ENCODE data around the gene RTRAF.

Gene RTRAF

DNA sequence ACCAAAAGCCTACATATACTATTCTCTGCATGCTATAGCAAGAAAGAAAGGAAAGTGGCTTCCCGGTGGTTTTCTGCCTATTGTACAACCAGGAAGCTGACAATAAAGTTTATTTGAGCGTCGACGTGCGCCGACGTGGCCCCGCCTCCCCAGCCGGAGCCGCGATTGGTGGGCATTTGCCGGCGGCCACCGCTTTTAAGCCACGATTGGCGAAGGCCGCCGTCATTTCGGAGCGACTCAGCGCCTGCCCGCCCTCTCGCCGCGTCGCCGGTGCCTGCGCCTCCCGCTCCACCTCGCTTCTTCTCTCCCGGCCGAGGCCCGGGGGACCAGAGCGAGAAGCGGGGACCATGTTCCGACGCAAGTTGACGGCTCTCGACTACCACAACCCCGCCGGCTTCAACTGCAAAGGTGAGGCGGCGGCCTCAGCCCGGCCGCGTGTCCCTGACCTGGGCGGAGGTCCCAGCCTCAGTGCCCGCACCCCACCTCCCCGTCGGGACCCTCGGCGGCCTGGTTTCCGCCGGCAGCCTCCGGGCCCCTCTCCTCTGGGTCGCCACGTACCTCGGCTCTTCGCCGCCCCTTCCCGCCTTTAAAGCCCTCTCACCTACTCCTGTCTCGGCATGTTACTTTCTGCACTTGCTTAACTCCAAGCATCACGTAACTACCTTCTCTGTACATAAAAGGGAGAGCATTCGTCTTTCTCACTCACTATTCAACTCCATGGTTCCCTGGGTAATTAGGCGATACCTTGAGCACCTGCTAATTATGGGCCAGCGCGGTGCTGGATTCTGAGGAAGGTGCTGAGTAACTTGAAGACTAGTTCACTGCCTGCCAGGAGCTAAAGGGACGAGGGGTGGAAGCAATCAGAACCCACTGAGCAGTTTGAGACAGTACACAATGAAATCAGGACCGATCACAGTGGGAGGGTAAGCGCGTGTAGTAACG lies at the start of gene RTRAF:
TSS of gene RTRAF (plus strand) at position 254 of the 942 bp plus-strand sequence. CDS start at position 348, 94 bp downstream.
- DNase-seq = peak; percentile 94

DNA sequence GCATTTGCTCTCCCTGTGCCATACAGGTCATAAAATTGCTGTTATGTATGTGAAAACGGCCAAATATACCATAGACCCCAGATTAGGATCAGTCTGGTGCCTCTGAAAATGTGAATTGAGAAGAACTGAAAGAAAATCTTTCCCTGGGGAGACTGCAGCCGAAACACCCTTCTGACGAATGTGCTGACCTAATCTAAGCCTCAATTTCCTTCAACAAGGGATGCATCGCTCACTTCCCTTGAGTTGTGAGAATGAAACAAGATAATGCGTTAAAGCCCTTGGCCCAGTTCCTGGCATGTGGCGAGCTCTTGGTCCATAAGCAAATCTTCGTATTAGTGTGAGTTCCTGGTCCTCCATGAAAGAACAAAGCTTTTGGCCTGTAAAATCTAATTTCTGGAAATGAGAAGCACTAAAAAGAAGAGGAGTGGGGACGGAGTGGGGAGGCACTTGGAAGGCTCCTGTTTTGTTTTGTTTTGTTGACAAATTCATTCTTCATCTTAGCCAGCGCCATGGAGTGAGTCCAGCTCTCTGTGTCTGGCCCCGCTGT lies 49.5 kb upstream of the RTRAF start:
- DNase-seq = no peak

DNA sequence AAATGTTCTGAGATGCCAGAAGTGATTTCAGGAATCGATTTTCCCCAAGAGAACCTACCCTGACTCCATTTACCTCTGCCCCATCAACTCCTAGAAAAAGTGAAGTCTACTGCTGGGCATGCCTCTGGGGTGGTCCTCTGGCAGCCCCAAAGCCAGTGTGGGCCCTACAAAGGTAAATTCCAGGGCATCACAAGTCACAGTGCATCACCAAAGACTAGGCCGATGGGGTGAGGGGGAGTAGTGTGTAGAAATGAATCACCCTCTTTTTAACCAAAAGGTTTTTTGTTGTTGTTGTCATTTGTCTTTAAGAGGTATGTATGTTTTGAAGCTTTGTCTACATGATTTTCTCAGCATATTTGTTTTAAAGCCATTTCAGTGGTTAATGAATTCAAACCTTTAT lies 46.4 kb upstream of the RTRAF start:
- DNase-seq = no peak

DNA sequence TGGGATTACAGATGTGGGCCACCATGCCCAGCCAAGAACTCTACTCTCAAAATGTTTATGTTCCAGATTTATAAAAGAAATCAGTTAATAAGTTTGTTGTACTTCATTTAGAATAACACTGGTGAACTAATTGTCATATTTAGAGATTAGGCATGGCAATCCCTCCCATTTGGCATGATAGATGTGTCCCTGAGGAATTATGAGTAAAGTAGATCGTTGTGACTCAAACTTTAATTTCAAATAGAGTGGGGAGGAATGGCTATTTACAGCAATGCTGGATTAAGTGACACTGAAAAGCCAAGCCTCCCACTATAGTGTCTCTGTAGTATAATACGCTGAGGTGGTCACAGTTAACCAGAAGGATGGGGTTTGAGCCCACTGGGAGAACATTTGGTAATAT lies 39.3 kb upstream of the RTRAF start:
- DNase-seq = no peak

DNA sequence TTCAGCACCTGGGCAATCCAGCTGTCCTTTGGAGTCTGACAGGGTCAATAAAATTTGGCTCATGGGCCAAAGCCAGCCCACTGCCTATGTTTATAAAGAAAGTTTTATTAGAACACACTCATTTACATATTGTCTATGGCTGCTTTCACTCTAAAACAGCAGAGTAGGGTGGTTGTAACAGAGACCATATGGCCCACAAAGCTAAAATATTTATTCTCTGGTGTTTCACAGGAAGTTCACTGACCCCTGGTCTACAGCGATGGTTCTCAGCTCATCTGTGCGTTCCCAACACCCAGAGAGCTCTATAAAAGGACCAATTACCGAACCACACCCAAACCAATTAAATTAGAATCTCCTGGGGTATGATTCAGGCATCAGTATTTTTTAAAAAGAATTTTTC lies 37.7 kb upstream of the RTRAF start:
- DNase-seq = no peak

DNA sequence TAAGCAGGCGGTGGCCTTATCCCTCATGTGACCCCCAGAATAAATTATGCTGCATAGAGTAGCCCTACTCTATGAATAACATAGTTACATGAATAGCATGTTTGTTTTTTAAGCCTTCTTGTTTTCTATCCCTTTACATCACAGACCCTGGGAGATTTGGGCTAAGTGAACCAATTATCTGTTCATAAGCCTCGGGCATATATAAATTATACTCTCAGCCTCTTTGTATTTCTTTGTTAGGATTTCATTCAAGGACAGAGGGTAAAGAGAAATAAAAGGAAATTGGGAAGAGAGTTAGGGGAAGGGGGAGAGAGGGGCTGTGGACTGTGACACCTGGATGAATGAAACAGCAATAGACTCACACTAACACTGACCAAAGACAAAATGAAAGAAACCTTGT lies 35.3 kb upstream of the RTRAF start:
- DNase-seq = no peak

DNA sequence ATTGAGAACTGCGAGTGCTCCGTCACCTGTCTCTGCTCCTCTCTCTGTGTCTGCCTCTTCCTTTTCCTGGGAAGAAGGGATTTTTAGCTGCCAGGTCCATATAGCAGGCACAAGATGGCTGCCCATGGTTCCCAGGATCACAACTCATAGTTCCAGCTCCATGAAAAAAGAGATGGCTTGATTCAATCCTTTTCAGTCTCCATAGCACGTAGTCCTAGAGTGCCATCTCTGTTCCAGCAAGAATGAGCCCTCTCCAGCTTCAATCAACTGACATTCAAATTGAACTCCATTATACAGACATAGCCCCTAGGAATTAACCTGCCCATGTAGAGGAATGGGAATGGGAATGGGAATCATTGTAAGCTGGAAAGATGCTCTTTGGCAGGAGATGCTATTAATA lies 34.7 kb upstream of the RTRAF start:
- DNase-seq = no peak

DNA sequence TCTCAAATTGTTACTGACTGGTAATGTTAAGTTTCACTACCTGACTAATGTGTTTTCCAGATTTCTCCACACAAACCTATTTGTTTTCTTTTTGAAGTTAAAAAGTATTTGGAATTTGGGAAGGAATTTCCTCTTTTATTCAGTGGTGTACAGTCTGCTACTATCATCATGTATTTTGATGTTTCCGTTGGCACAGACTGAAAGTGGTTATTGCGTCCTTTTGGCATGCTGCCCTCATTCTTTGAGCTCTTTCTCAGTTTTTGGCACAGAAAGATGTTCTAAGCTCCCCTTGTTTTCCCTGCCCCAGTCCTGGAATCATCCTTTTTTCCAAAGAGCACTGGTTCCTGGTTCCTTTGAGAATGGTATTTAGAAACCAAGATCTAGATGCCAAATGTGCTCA lies 31.4 kb upstream of the RTRAF start:
- no peak for DNase-seq

DNA sequence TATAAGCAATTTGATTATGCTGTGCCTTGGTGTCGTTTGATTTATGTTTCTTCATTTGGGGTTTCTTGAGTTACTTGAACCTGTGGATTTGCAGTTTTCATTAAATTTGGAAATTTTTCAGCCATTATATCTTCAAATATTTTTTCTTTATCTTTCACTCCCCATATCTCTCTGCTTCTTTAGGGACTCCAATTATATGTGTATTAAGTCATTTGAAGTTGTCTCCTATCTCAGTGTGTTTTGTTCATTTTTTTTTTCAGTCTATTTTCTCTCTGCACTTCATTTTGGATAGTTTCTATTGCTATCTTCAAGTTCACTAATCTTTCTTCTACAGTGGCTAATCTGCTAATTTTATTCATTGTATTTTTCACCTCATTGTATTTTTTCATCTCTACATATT lies 29.4 kb upstream of the RTRAF start:
- DNase-seq = no peak

DNA sequence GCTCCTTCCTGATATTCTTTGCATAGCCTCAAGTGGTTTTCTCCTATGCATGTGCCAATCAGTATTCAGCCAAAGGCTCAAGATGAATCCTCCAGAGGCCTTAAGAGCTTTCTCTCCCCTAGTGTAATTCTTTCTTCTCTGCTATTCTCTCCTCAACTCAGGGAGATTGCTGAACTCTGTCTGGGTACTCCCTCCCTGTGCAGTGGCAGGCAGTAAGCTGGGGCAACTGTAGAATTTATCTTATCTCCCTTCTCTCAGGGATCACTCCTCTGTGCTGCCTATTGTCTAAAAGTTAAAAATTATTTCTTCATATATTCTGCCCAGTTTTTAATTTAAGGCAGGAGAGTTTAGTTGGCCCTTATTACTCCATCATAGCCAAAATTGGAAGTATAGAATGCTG lies 28.5 kb upstream of the RTRAF start:
- DNase-seq = no peak

DNA sequence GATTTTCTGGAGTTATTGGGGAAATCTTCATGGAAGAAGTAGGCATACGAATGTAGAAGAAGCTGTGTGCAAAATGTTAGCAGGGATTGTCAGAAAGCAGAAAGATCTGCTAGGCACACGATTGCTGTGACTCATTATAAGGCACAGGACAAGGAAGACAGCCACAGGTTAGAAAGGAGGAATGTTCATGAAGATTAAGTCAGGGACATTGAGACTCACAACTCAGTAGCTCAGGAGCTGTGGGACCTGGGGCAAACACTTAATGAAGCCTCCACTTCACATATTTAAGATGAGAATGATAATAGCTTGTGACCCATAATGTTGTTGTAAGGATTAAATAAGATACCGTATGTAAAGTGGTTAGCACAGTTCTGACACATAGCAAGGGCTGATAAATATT lies 26.6 kb upstream of the RTRAF start:
- no peak for DNase-seq

DNA sequence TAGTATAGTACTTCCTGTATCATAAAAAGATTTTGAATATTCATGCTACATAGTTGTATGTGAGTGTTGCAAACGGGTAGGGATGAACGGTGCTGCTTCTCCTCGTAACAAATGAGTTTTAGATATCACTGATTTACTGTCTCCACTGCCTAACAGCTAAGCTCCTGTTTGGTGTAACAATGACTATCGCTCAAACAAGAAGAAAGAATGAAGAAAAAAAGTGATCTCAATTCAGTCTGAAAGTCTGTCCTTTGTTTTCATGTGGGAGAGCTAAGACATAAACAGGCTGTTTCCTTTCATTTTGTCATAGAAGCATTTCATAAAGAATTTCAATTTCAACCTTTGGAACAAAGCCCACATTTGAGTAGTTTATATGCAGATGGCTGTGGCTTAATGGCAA lies 26.1 kb upstream of the RTRAF start:
- no peak for DNase-seq

DNA sequence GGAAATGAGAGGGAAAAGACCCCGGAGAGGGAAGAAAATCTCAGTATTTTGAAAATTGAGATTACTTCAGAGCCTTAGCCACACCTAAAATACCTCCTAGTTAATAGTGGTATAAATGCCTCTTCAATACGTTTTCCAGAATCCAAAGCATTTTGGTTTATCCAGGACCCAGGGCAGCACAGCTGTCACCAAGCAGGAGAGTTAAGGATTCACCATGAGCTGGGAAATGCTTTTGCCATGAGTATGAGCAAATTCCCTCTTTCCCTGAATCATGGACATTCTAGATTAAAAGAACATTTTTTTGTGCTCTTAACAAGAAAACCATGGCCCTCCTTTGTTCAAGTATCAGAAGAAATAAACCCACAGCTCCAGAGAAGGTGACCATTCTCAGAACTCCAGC lies 21.8 kb upstream of the RTRAF start:
- DNase-seq = no peak

DNA sequence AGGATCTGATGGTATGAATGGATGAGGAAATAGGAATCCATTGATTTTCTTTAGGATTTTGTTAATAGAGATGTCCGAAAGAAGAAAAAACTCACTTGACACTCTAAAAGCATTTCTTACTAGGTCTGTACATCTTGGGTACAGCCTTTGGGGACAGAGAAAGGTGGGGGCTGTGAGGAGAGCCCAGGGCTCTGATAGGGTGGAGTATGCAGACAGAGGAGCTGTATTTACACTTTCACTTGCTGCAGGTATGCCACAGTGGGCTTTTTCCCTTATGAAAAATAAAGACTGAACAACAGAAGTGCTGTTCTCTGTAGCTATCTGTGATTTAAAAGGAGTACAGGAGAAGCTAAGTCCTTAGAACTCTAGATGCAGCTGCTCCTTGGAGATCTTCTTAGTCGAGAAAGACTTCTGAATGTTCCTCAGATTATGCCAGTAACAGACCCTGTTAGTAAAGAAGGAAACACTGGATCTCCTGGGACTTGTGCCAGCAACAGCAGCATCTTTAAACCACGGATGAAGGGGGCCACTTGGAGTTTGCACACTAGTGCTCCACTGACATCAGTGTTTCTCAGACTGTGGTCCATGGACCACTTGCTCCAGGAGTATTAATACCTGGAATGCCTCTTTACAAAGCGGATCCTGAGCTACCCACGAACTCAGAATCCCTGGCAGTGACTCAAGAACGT lies 19.4 kb upstream of the RTRAF start:
- DNase-seq = no peak

DNA sequence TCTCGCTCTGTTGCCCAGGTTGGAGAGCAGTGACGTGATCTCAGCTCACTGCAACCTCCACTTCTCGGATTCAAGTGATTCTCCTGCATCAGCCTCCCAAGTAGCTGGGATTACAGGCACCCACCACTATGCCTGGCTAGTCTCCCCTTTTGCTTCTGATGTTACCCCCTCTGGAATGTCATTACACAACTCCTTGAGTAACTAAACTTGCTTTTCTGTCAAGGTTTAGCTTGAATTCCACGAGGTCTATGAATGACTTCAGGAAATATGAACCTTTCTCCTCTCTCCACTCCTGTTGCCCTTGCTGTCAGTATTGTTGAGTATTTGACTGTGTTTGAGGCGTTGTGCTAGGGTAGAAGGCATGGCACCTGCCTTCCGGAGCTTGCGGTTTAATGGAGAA lies 16.8 kb upstream of the RTRAF start:
- DNase-seq = no peak

DNA sequence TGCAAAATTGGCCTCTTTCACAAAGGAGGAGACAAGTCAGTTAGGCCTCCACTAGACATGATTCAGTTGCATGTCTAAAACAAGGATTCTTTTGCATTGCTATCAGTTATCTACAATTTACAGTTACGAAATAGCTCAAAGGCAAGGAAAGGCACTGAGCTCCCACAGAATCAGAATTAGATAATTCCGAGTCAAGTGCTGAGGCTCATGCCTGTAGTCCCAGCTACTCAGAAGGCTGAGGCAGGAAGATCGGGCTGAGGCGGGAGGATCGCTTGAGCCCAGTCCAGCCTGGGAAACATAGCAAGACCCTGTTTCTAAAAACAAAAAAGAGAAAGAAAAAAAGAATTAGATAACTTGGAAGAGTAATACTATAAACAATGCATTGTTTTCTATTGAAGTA lies 12.3 kb upstream of the RTRAF start:
- DNase-seq = no peak

DNA sequence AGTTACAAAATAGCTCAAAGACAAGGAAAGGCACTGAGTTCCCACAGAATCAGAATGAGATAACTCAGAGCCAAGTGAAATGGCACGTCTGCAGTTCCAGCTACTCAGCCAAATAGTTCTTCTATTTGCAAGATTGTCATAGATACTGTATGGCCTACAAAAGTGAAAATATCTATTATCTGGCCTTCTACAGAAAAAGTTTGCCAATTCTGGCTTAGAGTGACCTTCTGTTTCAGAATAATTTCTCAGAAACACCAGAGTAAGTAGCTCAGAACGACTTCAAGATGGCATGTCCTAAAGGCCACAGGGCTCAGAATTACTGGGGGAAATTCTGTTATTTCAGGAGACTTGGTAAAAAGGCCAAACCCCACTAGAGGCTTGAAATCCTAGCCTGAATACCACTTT lies 10.7 kb upstream of the RTRAF start:
- no peak for DNase-seq

DNA sequence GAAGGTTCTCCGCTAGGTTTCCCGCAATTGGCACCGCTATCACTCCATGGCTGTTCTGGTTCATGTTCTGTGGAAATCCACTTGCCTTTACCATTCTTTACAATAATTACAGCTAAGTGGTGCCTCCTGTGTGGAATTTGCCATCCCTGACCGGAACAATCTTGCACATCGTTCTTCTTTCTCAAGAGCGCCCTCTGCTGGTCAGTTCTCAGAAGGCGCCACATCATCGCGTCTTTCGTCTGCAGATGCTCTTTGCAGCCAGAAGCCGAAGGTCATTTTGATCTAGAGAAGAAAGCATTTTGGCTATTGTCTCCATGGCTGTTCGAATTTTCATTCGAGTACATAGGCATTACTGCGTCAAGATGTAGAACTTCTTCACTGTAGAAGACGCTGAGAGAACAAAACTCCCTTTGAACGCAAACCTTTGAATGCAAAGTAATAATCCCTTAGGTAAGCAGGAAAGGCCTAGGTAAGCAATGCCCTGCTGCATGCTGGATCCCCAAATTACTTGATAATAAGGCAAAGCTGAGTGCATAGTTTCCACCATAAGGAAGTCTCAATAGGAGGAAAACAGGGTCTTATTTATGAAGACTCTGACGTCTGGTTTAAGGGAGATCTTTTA lies 10.1 kb upstream of the RTRAF start:
- peak; percentile 94 for DNase-seq

DNA sequence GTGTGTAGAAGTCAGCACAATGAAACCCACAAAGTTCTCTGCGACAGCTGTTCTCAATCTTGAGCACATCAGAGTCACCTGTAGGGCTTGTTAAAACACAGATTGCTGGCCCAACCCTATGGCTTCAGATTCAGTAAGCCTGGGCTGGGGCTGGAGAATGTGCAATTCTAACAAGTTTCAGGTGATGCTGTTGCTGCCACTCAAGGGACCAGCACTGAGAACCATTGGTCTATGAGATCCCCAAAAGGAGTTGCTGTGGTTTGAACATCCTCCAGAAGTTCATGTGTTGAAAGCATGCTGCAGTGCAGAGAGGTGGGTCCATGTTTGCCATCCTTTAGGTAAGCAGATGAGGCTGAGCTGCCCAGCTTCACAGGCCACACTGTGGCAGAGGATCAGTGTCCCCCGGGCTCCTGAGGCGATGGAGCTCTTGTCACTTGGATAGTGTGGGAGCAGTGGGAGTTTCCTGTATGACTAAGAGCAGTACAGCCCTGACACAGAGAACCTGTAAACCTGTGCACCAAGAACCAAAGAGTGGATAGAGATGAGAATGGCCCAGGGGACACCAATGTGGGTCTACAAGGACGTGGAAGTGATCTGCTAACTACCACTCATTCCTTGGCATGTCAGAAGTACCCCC lies 8.0 kb upstream of the RTRAF start:
- no peak for DNase-seq

DNA sequence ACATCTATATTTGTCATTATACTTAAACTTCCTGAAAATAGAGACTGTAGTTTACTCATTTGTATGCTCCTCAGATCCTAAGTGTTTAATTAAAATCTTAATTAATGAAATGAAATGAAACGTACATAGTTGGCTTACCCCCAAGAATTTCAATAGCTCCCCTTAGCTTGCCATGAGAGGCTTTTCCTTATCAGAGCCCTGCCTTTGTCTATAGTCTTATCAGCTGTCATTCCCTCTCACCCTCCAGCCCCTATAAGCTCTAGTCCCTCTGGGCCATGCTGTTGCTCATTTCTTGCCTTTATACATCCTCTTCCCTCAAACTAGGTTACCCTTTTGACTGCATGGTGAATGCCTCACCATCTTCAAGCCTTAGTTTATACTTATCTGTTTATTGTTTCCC lies 1.1 kb upstream of the RTRAF start:
- no peak for DNase-seq

DNA sequence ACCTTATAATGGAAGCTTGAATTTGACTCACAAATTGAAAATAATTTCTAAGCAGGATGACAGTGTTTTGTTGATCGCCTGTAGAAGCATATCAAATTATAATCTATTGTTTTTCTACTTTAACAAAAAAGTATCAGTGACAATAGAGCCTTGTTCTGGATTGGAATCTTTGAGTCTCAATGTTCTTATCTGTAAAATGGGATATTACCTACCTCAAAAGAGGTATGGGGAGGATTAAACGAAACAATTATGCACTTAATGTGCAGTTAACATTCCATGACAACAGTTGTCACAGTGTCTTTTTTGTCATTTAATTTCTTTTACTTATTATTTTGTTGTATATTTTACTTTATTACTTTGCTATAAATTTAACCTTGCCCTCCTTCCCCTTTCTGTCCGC lies 1.1 kb downstream of the RTRAF start:
- no peak for DNase-seq

DNA sequence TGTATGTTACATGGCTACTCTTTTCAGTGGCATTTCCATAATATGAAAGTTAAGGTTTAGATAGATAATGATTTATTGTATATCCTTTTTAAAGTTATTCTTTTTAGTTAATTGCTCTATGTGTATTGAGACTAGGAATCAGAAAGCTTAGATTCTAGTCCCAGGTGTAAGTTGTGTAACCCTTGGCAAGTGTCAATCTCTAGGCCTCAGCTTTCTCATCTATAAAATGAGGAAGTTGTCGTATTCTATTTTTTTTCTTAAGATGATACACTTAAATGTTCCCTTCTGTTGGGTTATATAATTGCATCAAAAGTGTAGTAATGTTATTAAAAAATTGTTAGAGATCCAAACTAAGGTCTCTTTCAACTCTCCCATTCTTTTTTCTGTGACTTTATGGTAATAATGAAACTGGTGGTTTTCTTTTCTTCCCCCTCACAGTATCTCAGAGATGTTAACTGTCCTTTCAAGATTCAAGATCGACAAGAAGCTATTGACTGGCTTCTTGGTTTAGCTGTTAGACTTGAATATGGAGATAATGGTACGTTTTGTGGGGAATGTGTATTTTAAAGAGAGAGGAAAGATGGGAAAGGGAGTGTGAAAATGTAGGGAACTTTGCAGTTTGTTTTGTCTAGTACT lies 4.1 kb downstream of the RTRAF start:
- no peak for DNase-seq
